ENCODE results near the gene SLC29A4. TPM values are rescaled to one million over a fixed set of nuclear protein-coding genes. Genes with fewer than 3 reads are reported as not detected.
A peak's percentile ranks its signal among the peaks of the same experiment; 100 is the strongest.

The SLC29A4 gene
- total and polyA plus RNA-seq, 2 of the 13 experiments (the other 11 are each of a cell fraction or from before 2014, with no cell fraction given), result 29.7 to 31.7 TPM

- TF ChIP-seq ZNF646 (CRISPR knock-in tag; IDR thresholded peaks at IDR 0.05) (no peak), ISL2 (CRISPR knock-in tag; IDR thresholded peaks at IDR 0.05) (no peak), ZNF83 (CRISPR knock-in tag; IDR thresholded peaks at IDR 0.05; ENCODE audit: borderline replicate concordance) (no peak), ZNF331 (CRISPR knock-in tag; IDR thresholded peaks at IDR 0.05) (no peak), NRL (CRISPR knock-in tag; IDR thresholded peaks at IDR 0.05; ENCODE audit: borderline replicate concordance) (peak; percentile 31; the same call in 1 of the 2 replicates), NCOA5 (CRISPR knock-in tag; IDR thresholded peaks at IDR 0.05) (no peak), MXD3 (CRISPR knock-in tag; IDR thresholded peaks at IDR 0.05) (no peak), ZNF780A (CRISPR knock-in tag; IDR thresholded peaks at IDR 0.05) (no peak), POLR2A (IDR thresholded peaks at IDR 0.05; ENCODE audit: insufficient read depth in 1 of 2, low read depth in 2 of 2, low read length in 2 of 2) (no peak), ZFP36L2 (CRISPR knock-in tag; IDR thresholded peaks at IDR 0.05) (no peak), ZBTB3 (CRISPR knock-in tag; IDR thresholded peaks at IDR 0.05; ENCODE audit: borderline replicate concordance, low read depth) (no peak), TFDP2 (CRISPR knock-in tag; IDR thresholded peaks at IDR 0.05) (peak; percentile 79), REST (IDR thresholded peaks at IDR 0.05; ENCODE audit: borderline replicate concordance in 1 of 2, low read depth in 1 of 2, low read length in 2 of 2) (no peak), ZNF674 (CRISPR knock-in tag; IDR thresholded peaks at IDR 0.05; ENCODE audit: low read depth) (no peak), THAP7 (CRISPR knock-in tag; IDR thresholded peaks at IDR 0.05) (no peak), ZNF569 (CRISPR knock-in tag; IDR thresholded peaks at IDR 0.05; ENCODE audit: borderline replicate concordance) (no peak)
These were observed 44.2 kb upstream of the SLC29A4 start (continued) for GRCh38 chr7:5238500-5238899.
